HG03108 (cell line): ENCODE results near the gene KRT76.

Experiments
- ATAC-seq: cut with Tn5 transposase; IDR thresholded peaks from one replicate; pipeline ENCODE4 v1.9.1; 2021; ENCODE audit warnings: moderate library complexity; ENCODE audit not compliant: unreplicated experiment

The KRT76 gene

GRCh38 chr12:52783563-52784316, 6.6 kb upstream of the KRT76 start:
- no peak for ATAC-seq

GRCh38 chr12:52782502-52782901, 5.4 kb upstream of the KRT76 start:
- ATAC-seq: no peak

GRCh38 chr12:52781399-52782082, 4.4 kb upstream of the KRT76 start:
- no peak for ATAC-seq

- no peak for ATAC-seq
Measured at GRCh38 chr12:52779914-52780313, 2.8 kb upstream of the KRT76 start.

- no peak for ATAC-seq
Measured at GRCh38 chr12:52778833-52779232, 1.7 kb upstream of the KRT76 start.

GRCh38 chr12:52777566-52777965, 421 bp upstream of the KRT76 start:
- no peak for ATAC-seq

- no peak for ATAC-seq
Measured at GRCh38 chr12:52776435-52776834, 710 bp downstream of the KRT76 start.

GRCh38 chr12:52774629-52775250, 2.4 kb downstream of the KRT76 start:
- ATAC-seq: no peak

- no peak for ATAC-seq
Measured at GRCh38 chr12:52772772-52773171, 4.4 kb downstream of the KRT76 start.

- no peak for ATAC-seq
Measured at GRCh38 chr12:52772188-52772587, 5.0 kb downstream of the KRT76 start.

- no peak for ATAC-seq
Measured at GRCh38 chr12:52771505-52771904, 5.6 kb downstream of the KRT76 start.

GRCh38 chr12:52771088-52771487, 6.1 kb downstream of the KRT76 start:
- no peak for ATAC-seq

GRCh38 chr12:52769946-52770345, 7.2 kb downstream of the KRT76 start:
- ATAC-seq: no peak

- ATAC-seq: no peak
Measured at GRCh38 chr12:52769354-52769753, 7.8 kb downstream of the KRT76 start.

- ATAC-seq: no peak
Measured at GRCh38 chr12:52768479-52769200, 8.5 kb downstream of the KRT76 start.

- no peak for ATAC-seq
Measured at GRCh38 chr12:52767427-52767826, 9.7 kb downstream of the KRT76 start.

GRCh38 chr12:52767020-52767379, 10.1 kb downstream of the KRT76 start:
- ATAC-seq: no peak

GRCh38 chr12:52766351-52767019, 10.7 kb downstream of the KRT76 start:
- ATAC-seq: no peak

GRCh38 chr12:52765702-52766101, 11.4 kb downstream of the KRT76 start:
- ATAC-seq: no peak

- ATAC-seq: no peak
Measured at GRCh38 chr12:52763991-52764390, 13.2 kb downstream of the KRT76 start.
